ENCODE results near the gene PPARA. TPM values are rescaled to one million over a fixed set of nuclear protein-coding genes. Genes with fewer than 3 reads are reported as not detected.

Gene PPARA
- total and polyA plus RNA-seq, 2 experiments from 2014 or later: 4.7 to 12.6 TPM

DNA sequence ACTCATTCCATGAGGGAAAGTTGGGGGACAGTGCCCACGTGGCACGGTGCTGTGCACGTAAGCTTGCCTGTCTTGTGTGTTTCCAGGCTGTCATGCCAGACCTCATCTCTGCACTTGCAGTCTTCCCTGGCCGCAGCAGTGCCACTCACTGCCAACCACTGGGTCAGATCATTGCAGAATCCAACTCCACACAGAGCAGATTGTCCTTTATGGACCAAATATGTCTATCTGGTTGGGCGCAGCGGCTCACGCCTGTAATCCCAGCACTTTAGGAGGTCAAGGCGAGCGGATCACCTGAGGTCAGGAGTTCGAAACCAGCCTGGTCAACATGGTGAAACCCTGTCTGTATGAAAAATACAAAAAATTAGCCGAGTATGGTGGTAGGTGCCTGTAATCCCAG, 4.4 kb upstream of the PPARA start:
- H3K27ac ChIP-seq (ENCODE audit: low read depth): no peak overlapping the region
- no peak overlapping the region for H3K4me3 Mint-ChIP-seq
- no peaks in the 10 kb centered on the region for H3K79me2 ChIP-seq (replicated peaks; ENCODE audit: insufficient read depth)

More for the DNA sequence above, 4.4 kb upstream of the PPARA start:
- peaks cover 5% of the 10 kb centered on the region for H3K4me1 ChIP-seq (ENCODE audit: insufficient read depth)
- no peaks in the 10 kb centered on the region for H3K36me3 ChIP-seq (ENCODE audit: insufficient read depth)
- no peak for ATAC-seq
- peaks cover 28% of the 10 kb centered on the region for H3K27me3 Mint-ChIP-seq (ENCODE audit: insufficient read depth, low read depth, poor library complexity)
- no peak overlapping the region for H3K27ac Mint-ChIP-seq
- no peak for DNase-seq (ENCODE audit: low spot score)
- H3K9me2 ChIP-seq (ENCODE audit: insufficient read depth): no peaks in the 10 kb centered on the region
- H3K4me3 ChIP-seq: no peak overlapping the region
- H4K20me1 ChIP-seq (replicated peaks; ENCODE audit: insufficient read depth): no peaks in the 10 kb centered on the region
- H3K27me3 ChIP-seq (ENCODE audit: insufficient read depth): peaks cover 19% of the 10 kb centered on the region
- no peaks in the 10 kb centered on the region for H3F3A ChIP-seq (replicated peaks; ENCODE audit: low read depth)
- H3K9me3 Mint-ChIP-seq: no peaks in the 10 kb centered on the region
- H2AFZ ChIP-seq: no peak overlapping the region
- no peak overlapping the region for H3K4me2 ChIP-seq
- peaks cover 6% of the 10 kb centered on the region; the same call in 2 of the 3 replicates for H3K4me1 Mint-ChIP-seq
- no peaks in the 10 kb centered on the region for H3K36me3 Mint-ChIP-seq (ENCODE audit: low read depth)
- no peak for TF ChIP-seq NANOG (IDR thresholded peaks at IDR 0.05; ENCODE audit: borderline replicate concordance)
- TF ChIP-seq, protein P1, sequence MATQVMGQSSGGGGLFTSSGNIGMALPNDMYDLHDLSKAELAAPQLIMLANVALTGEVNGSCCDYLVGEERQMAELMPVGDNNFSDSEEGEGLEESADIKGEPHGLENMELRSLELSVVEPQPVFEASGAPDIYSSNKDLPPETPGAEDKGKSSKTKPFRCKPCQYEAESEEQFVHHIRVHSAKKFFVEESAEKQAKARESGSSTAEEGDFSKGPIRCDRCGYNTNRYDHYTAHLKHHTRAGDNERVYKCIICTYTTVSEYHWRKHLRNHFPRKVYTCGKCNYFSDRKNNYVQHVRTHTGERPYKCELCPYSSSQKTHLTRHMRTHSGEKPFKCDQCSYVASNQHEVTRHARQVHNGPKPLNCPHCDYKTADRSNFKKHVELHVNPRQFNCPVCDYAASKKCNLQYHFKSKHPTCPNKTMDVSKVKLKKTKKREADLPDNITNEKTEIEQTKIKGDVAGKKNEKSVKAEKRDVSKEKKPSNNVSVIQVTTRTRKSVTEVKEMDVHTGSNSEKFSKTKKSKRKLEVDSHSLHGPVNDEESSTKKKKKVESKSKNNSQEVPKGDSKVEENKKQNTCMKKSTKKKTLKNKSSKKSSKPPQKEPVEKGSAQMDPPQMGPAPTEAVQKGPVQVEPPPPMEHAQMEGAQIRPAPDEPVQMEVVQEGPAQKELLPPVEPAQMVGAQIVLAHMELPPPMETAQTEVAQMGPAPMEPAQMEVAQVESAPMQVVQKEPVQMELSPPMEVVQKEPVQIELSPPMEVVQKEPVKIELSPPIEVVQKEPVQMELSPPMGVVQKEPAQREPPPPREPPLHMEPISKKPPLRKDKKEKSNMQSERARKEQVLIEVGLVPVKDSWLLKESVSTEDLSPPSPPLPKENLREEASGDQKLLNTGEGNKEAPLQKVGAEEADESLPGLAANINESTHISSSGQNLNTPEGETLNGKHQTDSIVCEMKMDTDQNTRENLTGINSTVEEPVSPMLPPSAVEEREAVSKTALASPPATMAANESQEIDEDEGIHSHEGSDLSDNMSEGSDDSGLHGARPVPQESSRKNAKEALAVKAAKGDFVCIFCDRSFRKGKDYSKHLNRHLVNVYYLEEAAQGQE (IDR thresholded peaks at IDR 0.05; ENCODE audit: unreplicated experiment): no peak
- TF ChIP-seq, protein P2, sequence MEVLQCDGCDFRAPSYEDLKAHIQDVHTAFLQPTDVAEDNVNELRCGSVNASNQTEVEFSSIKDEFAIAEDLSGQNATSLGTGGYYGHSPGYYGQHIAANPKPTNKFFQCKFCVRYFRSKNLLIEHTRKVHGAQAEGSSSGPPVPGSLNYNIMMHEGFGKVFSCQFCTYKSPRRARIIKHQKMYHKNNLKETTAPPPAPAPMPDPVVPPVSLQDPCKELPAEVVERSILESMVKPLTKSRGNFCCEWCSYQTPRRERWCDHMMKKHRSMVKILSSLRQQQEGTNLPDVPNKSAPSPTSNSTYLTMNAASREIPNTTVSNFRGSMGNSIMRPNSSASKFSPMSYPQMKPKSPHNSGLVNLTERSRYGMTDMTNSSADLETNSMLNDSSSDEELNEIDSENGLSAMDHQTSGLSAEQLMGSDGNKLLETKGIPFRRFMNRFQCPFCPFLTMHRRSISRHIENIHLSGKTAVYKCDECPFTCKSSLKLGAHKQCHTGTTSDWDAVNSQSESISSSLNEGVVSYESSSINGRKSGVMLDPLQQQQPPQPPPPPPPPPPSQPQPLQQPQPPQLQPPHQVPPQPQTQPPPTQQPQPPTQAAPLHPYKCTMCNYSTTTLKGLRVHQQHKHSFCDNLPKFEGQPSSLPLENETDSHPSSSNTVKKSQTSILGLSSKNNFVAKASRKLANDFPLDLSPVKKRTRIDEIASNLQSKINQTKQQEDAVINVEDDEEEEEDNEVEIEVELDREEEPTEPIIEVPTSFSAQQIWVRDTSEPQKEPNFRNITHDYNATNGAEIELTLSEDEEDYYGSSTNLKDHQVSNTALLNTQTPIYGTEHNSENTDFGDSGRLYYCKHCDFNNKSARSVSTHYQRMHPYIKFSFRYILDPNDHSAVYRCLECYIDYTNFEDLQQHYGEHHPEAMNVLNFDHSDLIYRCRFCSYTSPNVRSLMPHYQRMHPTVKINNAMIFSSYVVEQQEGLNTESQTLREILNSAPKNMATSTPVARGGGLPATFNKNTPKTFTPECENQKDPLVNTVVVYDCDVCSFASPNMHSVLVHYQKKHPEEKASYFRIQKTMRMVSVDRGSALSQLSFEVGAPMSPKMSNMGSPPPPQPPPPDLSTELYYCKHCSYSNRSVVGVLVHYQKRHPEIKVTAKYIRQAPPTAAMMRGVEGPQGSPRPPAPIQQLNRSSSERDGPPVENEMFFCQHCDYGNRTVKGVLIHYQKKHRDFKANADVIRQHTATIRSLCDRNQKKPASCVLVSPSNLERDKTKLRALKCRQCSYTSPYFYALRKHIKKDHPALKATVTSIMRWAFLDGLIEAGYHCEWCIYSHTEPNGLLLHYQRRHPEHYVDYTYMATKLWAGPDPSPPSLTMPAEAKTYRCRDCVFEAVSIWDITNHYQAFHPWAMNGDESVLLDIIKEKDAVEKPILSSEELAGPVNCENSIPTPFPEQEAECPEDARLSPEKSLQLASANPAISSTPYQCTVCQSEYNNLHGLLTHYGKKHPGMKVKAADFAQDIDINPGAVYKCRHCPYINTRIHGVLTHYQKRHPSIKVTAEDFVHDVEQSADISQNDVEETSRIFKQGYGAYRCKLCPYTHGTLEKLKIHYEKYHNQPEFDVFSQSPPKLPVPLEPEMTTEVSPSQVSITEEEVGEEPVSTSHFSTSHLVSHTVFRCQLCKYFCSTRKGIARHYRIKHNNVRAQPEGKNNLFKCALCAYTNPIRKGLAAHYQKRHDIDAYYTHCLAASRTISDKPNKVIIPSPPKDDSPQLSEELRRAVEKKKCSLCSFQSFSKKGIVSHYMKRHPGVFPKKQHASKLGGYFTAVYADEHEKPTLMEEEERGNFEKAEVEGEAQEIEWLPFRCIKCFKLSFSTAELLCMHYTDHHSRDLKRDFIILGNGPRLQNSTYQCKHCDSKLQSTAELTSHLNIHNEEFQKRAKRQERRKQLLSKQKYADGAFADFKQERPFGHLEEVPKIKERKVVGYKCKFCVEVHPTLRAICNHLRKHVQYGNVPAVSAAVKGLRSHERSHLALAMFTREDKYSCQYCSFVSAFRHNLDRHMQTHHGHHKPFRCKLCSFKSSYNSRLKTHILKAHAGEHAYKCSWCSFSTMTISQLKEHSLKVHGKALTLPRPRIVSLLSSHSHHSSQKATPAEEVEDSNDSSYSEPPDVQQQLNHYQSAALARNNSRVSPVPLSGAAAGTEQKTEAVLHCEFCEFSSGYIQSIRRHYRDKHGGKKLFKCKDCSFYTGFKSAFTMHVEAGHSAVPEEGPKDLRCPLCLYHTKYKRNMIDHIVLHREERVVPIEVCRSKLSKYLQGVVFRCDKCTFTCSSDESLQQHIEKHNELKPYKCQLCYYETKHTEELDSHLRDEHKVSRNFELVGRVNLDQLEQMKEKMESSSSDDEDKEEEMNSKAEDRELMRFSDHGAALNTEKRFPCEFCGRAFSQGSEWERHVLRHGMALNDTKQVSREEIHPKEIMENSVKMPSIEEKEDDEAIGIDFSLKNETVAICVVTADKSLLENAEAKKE (CRISPR knock-in tag; IDR thresholded peaks at IDR 0.05): no peak
- TF ChIP-seq, protein P3, sequence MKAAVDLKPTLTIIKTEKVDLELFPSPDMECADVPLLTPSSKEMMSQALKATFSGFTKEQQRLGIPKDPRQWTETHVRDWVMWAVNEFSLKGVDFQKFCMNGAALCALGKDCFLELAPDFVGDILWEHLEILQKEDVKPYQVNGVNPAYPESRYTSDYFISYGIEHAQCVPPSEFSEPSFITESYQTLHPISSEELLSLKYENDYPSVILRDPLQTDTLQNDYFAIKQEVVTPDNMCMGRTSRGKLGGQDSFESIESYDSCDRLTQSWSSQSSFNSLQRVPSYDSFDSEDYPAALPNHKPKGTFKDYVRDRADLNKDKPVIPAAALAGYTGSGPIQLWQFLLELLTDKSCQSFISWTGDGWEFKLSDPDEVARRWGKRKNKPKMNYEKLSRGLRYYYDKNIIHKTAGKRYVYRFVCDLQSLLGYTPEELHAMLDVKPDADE (IDR thresholded peaks at IDR 0.05): no peak
- no peak for TF ChIP-seq ZNF331 (CRISPR knock-in tag; IDR thresholded peaks at IDR 0.05; ENCODE audit: low read depth)
- TF ChIP-seq, protein P4, sequence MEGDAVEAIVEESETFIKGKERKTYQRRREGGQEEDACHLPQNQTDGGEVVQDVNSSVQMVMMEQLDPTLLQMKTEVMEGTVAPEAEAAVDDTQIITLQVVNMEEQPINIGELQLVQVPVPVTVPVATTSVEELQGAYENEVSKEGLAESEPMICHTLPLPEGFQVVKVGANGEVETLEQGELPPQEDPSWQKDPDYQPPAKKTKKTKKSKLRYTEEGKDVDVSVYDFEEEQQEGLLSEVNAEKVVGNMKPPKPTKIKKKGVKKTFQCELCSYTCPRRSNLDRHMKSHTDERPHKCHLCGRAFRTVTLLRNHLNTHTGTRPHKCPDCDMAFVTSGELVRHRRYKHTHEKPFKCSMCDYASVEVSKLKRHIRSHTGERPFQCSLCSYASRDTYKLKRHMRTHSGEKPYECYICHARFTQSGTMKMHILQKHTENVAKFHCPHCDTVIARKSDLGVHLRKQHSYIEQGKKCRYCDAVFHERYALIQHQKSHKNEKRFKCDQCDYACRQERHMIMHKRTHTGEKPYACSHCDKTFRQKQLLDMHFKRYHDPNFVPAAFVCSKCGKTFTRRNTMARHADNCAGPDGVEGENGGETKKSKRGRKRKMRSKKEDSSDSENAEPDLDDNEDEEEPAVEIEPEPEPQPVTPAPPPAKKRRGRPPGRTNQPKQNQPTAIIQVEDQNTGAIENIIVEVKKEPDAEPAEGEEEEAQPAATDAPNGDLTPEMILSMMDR (conservative IDR thresholded peaks at IDR 0.05; ENCODE audit: low read depth in 2 of 2): no peak
- no peak for TF ChIP-seq STAT1 (IDR thresholded peaks at IDR 0.05; ENCODE audit: unreplicated experiment)
- TF ChIP-seq ZNF114 (CRISPR knock-in tag; IDR thresholded peaks at IDR 0.05): no peak
- no peak for TF ChIP-seq POLR2AphosphoS5 (IDR thresholded peaks at IDR 0.05; ENCODE audit: low read depth)
- TF ChIP-seq EZH2 (IDR thresholded peaks at IDR 0.05; ENCODE audit: low read depth, unreplicated experiment): no peak
- no peak for TF ChIP-seq EZH2phosphoT487 (IDR thresholded peaks at IDR 0.05; ENCODE audit: unreplicated experiment)
- no peak for TF ChIP-seq JUNB (IDR thresholded peaks at IDR 0.05; ENCODE audit: unreplicated experiment)
- TF ChIP-seq CREB1 (CRISPR knock-in tag; IDR thresholded peaks at IDR 0.05; ENCODE audit: low read depth): no peak

All from GM23338 (cell line).